Measurements from ENCODE around the gene CD209.

CD209 gene

GRCh38 chr19:7790416-7790815, 43.1 kb upstream of the CD209 start:
- no peak for TF ChIP-seq CTCF (IDR thresholded peaks at IDR 0.05)
- Histone ChIP-seq H3K27me3 (peaks cover 0 to 58% of the 10 kb centered on the region in 2 donors), H3K4me3 (no peak overlapping the region), H3K4me1 (peaks cover 0 to 10% (median 4%) of the 10 kb centered on the region in 4 donors), H3K9me3 (peaks cover 0 to 3% (median 0%) of the 10 kb centered on the region in 3 donors), H3K27ac (no peak overlapping the region), H3K36me3 (no peaks in the 10 kb centered on the region)
- intact Hi-C loops (cut with DNase I; ENCODE audit: low total_unique reads): loop anchor here (10.0 kb wide), 2 partner anchors 146 to 216 kb away; no protein-coding TSS in a partner anchor
- no peak for DNase-seq

- Histone ChIP-seq H3K27me3 (peaks cover 0 to 64% of the 10 kb centered on the region in 2 donors), H3K36me3 (no peaks in the 10 kb centered on the region), H3K4me1 (peaks cover 0 to 10% (median 4%) of the 10 kb centered on the region in 4 donors), H3K4me3 (no peak overlapping the region), H3K9me3 (peaks cover 0 to 3% (median 0%) of the 10 kb centered on the region in 3 donors), H3K27ac (no peak overlapping the region)
- TF ChIP-seq CTCF (IDR thresholded peaks at IDR 0.05): no peak
- DNase-seq: no peak
- intact Hi-C loops (cut with DNase I; ENCODE audit: low total_unique reads): no loop called here
These were observed 42.1 kb upstream of the CD209 start for GRCh38 chr19:7789447-7789846.

GRCh38 chr19:7788933-7789323, 41.6 kb upstream of the CD209 start:
- H3K27me3 ChIP-seq: peaks cover 0 to 64% of the 10 kb centered on the region in 2 donors
- H3K9me3 ChIP-seq: peaks cover 0 to 3% (median 0%) of the 10 kb centered on the region in 3 donors
- TF ChIP-seq CTCF (IDR thresholded peaks at IDR 0.05): no peak
- no peak for DNase-seq
- no peak overlapping the region for H3K27ac ChIP-seq
- intact Hi-C loops (cut with DNase I; ENCODE audit: low total_unique reads): no loop called here
- peaks cover 0 to 10% (median 4%) of the 10 kb centered on the region in 4 donors for H3K4me1 ChIP-seq
- H3K4me3 ChIP-seq: no peak overlapping the region
- no peaks in the 10 kb centered on the region for H3K36me3 ChIP-seq

GRCh38 chr19:7788178-7788932, 41.0 kb upstream of the CD209 start:
- H3K9me3 ChIP-seq: peaks cover 0 to 3% (median 0%) of the 10 kb centered on the region in 3 donors

GRCh38 chr19:7787602-7788177, 40.4 kb upstream of the CD209 start:
- H3K27me3 ChIP-seq: peaks cover 0 to 66% of the 10 kb centered on the region in 2 donors

More at GRCh38 chr19:7788178-7788932, 41.0 kb upstream of the CD209 start:
- Histone ChIP-seq H3K36me3 (no peaks in the 10 kb centered on the region), H3K4me3 (no peak overlapping the region), H3K4me1 (peaks cover 0 to 10% (median 4%) of the 10 kb centered on the region in 4 donors), H3K27me3 (peaks cover 0 to 61% of the 10 kb centered on the region in 2 donors), H3K27ac (no peak overlapping the region)
- TF ChIP-seq CTCF (IDR thresholded peaks at IDR 0.05): no peak
- intact Hi-C loops (cut with DNase I; ENCODE audit: low total_unique reads): no loop called here
- DNase-seq: no peak

More at GRCh38 chr19:7787602-7788177, 40.4 kb upstream of the CD209 start:
- Histone ChIP-seq H3K36me3 (no peaks in the 10 kb centered on the region), H3K4me3 (no peak overlapping the region), H3K9me3 (peaks cover 0 to 3% (median 0%) of the 10 kb centered on the region in 3 donors), H3K27ac (no peak overlapping the region), H3K4me1 (peaks cover 0 to 10% (median 4%) of the 10 kb centered on the region in 4 donors)
- no peak for TF ChIP-seq CTCF (IDR thresholded peaks at IDR 0.05)
- intact Hi-C loops (cut with DNase I; ENCODE audit: low total_unique reads): no loop called here
- DNase-seq: no peak
